MCF 10A (cell line): ENCODE data around the gene PHLDA2. TPM values are rescaled to one million over a fixed set of nuclear protein-coding genes. Genes with fewer than 3 reads are reported as not detected.

Experiments
- BruUV-seq: library from RNA; stranded (reverse); fragments of 400-500 nt; replicated peaks from 2 replicates; lab custom pipeline; 2021; lab: Mats Ljungman, UMichigan
- CTCF ChIA-PET: fragments of 300-600 bp; sonication (Branson Sonifier 250); formaldehyde crosslinking; extraction: SDS; loops from one replicate; lab custom pipeline; 2021; ENCODE audit warnings: antibody characterized with exemption, inconsistent platforms; lab: Yijun Ruan, JAX
- POLR2A ChIA-PET: fragments of 300-600, 350-650 bp; sonication (Branson Sonifier 250); formaldehyde crosslinking; extraction: SDS; loops from one replicate; lab custom pipeline; 2020; ENCODE audit warnings: antibody characterized with exemption, inconsistent platforms; lab: Yijun Ruan, JAX
- DNase-seq: peaks from one replicate; pipeline ENCODE4 v3.0.0-alpha.2; 2018; ENCODE audit not compliant: unreplicated experiment
- H3K27ac Mint-ChIP-seq: one replicate; pipeline ENCODE4 v1.8.0; 2022; ENCODE audit warnings: mild to moderate bottlenecking, low read depth, mixed read lengths; ENCODE audit not compliant: unreplicated experiment
- H3K27me3 Mint-ChIP-seq: one replicate; pipeline ENCODE4 v1.8.0; 2022; ENCODE audit warnings: mixed read lengths; ENCODE audit not compliant: insufficient read depth, unreplicated experiment
- H3K36me3 Mint-ChIP-seq: one replicate; pipeline ENCODE4 v1.8.0; 2022; ENCODE audit warnings: mild to moderate bottlenecking, moderate library complexity, mixed read lengths; ENCODE audit not compliant: insufficient read depth, unreplicated experiment
- H3K4me1 Mint-ChIP-seq: one replicate; pipeline ENCODE4 v1.8.0; 2022; ENCODE audit warnings: mixed read lengths; ENCODE audit not compliant: insufficient read depth, unreplicated experiment
- H3K4me3 Mint-ChIP-seq: one replicate; pipeline ENCODE4 v1.8.0; 2022; ENCODE audit warnings: mild to moderate bottlenecking, moderate library complexity, mixed read lengths; ENCODE audit not compliant: unreplicated experiment
- H3K9me3 Mint-ChIP-seq: one replicate; pipeline ENCODE4 v1.8.0; 2022; ENCODE audit warnings: mixed read lengths; ENCODE audit not compliant: unreplicated experiment
- CTCF ChIP-seq: fragments of 200-600 bp; IDR thresholded peaks from one replicate; pipeline ENCODE4 v1.8.0; 2022; ENCODE audit warnings: antibody characterized with exemption, mild to moderate bottlenecking; ENCODE audit not compliant: unreplicated experiment
- intact Hi-C: fragments of 100-400 bp; cut with micrococcal nuclease; formaldehyde crosslinking; loops from 2 replicates; pipeline ENCODE4 v1.14.1; 2022
- total RNA-seq: library from RNA; stranded (reverse); gene quantifications from 2 replicates; pipeline ENCODE4 v1.2.3, GENCODE V29; 2022

PHLDA2 gene
- total RNA-seq, 1 experiment from 2014 or later, result 135 TPM

- Mint-ChIP-seq H3K27me3 (no peaks in the 10 kb centered on the region), H3K36me3 (peaks cover 7% of the 10 kb centered on the region), H3K27ac (no peak overlapping the region), H3K4me3 (no peak overlapping the region), H3K9me3 (no peaks in the 10 kb centered on the region), H3K4me1 (peaks cover 5% of the 10 kb centered on the region)
- ChIA-PET CTCF (interaction anchor here (1.5 kb wide), 1 partner anchor 349 kb away, joined by 4 read pairs; no protein-coding TSS in a partner anchor), POLR2A (interaction anchor here (1.1 kb wide), 1 partner anchor 10 kb away, joined by 3 read pairs; no protein-coding TSS in a partner anchor)
- DNase-seq, result no peak
- no peak for TF ChIP-seq CTCF
- no TSS peak for BruUV-seq
- intact Hi-C loops, result no loop called here
These were observed 48.6 kb downstream of the PHLDA2 start for GRCh38 chr11:2880646-2881045.

DNA sequence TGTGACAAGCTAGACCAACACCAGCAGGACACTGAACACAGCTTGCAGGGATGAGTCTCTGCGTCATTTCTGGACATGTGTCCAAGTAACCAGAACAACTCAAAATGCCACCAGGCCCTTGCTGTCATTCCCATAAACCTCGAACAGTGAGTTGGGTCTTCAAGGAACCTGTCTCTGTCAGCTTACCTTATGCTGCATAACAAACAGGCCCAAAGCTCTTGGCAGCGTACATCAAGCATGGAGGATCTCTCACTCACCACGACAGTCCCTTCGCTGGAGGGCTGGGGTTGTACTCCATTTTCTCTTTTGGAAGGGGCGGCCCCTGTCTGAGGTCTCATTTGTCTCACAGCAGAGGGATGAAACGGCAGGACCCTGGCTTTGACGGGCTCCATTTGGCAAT lies 50.4 kb downstream of the PHLDA2 start:
- no peaks in the 10 kb centered on the region for H3K27me3 Mint-ChIP-seq
- H3K27ac Mint-ChIP-seq, result no peak overlapping the region
- H3K9me3 Mint-ChIP-seq, result no peaks in the 10 kb centered on the region
- TF ChIP-seq CTCF, result no peak
- ChIA-PET POLR2A (interaction anchor here (0.7 to 1.7 kb wide), 3 partner anchors 12 to 206 kb away, joined by 3 to 7 read pairs (median 3); no protein-coding TSS in a partner anchor), CTCF (interaction anchor here (0.7 to 1.7 kb wide), 3 partner anchors 9 to 135 kb away, joined by 3 to 9 read pairs (median 6); no protein-coding TSS in a partner anchor)
- no TSS peak for BruUV-seq
- intact Hi-C loops, result no loop called here
- no peak for DNase-seq
- no peak overlapping the region for H3K4me3 Mint-ChIP-seq
- peaks cover 5% of the 10 kb centered on the region for H3K4me1 Mint-ChIP-seq
- H3K36me3 Mint-ChIP-seq, result peaks cover 7% of the 10 kb centered on the region

Other genes starting within 250 kb of the PHLDA2 start
- gene KCNQ1OT1, start 229.4 kb downstream of the PHLDA2 start, total RNA-seq, result 1.3 and 1.7 TPM in 2 replicates
- 5.7 and 6.9 TPM in 2 replicates for gene CDKN1C, start 43.6 kb downstream of the PHLDA2 start, total RNA-seq
- 103 TPM in 2 replicates for gene NAP1L4, start 62.9 kb upstream of the PHLDA2 start, total RNA-seq
- 144 and 150 TPM in 2 replicates for gene CARS1, start 128.0 kb upstream of the PHLDA2 start, total RNA-seq
- 85.7 and 115 TPM in 2 replicates for gene OSBPL5, start 235.9 kb upstream of the PHLDA2 start, total RNA-seq